Chondrocyte (in vitro differentiated cells): Measurements from ENCODE around the gene PNPLA4. TPM values are rescaled to one million over a fixed set of nuclear protein-coding genes. Genes with fewer than 3 reads are reported as not detected.

Experiments
- DNase-seq: peaks from one replicate; pipeline ENCODE4 v3.0.0; 2021; ENCODE audit warnings: mixed read lengths, low spot score
- H3K27ac Mint-ChIP-seq: one replicate; pipeline ENCODE4 v1.8.0; 2021; ENCODE audit warnings: mild to moderate bottlenecking, moderate library complexity, mixed read lengths; ENCODE audit not compliant: unreplicated experiment
- H3K27me3 Mint-ChIP-seq: 2 replicates; pipeline ENCODE4 v1.8.0; 2021; ENCODE audit warnings: low read depth, mixed read lengths
- H3K36me3 Mint-ChIP-seq: 2 replicates; pipeline ENCODE4 v1.8.0; 2021; ENCODE audit warnings: low read depth, mixed read lengths
- H3K4me1 Mint-ChIP-seq: 2 replicates; pipeline ENCODE4 v1.8.0; 2021; ENCODE audit warnings: low read depth, mild to moderate bottlenecking, mixed read lengths
- H3K4me3 Mint-ChIP-seq: one replicate; pipeline ENCODE4 v1.8.0; 2021; ENCODE audit warnings: mild to moderate bottlenecking, moderate library complexity, mixed read lengths; ENCODE audit not compliant: unreplicated experiment
- H3K9me3 Mint-ChIP-seq: 2 replicates; pipeline ENCODE4 v1.8.0; 2021; ENCODE audit warnings: low read depth, mixed read lengths
- CTCF ChIP-seq: fragments of 200-600 bp; sonication (generic); IDR thresholded peaks from 2 replicates; pipeline ENCODE4 v1.5.0; 2021; ENCODE audit warnings: antibody characterized with exemption, mild to moderate bottlenecking, moderate library complexity
- long read RNA-seq: library from polyadenylated mRNA; stranded (forward); transcript quantifications from one replicate; pipeline ENCODE4 v2.0.0, GENCODE V29; 2021
- total RNA-seq: library from RNA; stranded (reverse); gene quantifications from 3 replicates; pipeline ENCODE4 v1.2.1, GENCODE V29; 2021

Gene PNPLA4, protein sequence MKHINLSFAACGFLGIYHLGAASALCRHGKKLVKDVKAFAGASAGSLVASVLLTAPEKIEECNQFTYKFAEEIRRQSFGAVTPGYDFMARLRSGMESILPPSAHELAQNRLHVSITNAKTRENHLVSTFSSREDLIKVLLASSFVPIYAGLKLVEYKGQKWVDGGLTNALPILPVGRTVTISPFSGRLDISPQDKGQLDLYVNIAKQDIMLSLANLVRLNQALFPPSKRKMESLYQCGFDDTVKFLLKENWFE
- 11.3 to 14.3 TPM (median 11.4 TPM) in 3 replicates for total RNA-seq
- long read RNA-seq, transcript PNPLA4-201 (7 exons, 3,372 nt): major isoform, 13 of 15 reads
- long read RNA-seq, partial matches to known transcripts: 1 of 15 reads
- long read RNA-seq, other reads (novel, unspliced or antisense): 1 of 15 reads

DNA sequence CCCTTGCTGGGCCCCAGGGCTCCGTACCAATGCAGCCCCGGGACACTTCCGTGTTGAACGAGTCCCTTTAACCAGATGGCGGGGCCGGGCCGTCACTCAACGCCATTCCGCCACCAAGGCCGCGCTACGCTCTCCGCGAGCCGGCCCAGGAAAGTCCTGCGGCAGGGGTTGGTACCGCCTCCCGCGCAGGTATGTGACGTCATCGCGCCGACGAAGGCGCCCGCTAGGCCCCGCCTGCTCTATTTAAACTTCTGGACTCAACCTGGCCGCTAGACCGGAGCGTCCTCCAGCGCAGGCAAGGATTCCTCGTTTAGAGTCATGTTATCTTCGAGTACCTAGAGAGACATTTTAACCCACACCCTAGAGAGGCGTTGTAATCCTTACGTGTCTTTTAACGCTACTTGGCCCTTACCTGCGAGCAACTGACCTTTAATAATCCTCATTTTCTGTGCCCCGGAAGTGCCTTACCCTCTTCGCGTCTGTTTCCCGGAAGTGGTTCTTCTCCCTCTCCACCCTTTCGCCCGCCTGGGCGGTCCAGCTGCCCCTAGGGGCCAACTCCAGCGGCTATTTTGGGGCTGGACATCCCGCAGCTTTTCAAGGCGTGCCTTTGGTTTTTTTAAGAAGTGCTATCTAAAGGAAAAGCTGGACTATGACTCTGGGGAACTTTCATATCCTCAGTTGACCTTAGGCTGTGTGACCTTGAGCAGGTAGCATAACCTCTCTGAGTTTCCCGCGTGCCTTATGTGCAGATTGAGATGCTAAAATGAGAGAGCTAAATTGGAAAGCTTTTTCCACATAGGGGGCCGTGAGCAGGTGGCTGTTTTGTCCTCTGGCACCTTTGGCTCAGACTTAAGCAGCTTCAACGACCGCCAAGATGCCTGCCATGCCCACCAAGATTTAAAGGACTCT lies at the start of gene PNPLA4:
Gene PNPLA4, minus strand, starts transcription at position 155 of the 909 bp plus-strand sequence. CDS start 1,294 bp downstream, outside the sequence.
- H3K9me3 Mint-ChIP-seq: no peaks in the 10 kb centered on the region
- no peak for DNase-seq
- H3K4me3 Mint-ChIP-seq: peak within 1 kb of the TSS; percentile 85

DNA sequence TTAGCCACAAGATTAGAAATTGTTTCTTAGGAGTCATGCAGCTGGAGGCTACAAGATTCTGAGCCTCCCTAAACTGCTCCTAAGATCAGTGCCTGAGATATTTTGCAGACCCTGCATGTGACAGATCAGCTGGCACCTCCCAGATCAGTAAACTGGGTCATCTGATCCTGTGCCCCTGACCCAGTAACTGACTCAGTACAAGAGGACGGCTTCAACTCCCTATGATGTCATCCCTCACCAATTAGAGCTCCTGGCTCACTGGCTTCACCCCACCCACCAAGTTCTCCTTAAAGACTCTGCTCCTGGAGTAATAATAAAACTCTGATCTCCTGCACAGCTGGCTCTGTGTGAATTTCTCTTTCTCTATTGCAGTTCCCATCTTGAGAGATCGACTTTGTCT lies 45.4 kb upstream of the PNPLA4 start:
- no peaks in the 10 kb centered on the region for H3K27me3 Mint-ChIP-seq

More for the DNA sequence above, at the start of gene PNPLA4:
- Mint-ChIP-seq H3K36me3 (no peaks in the 10 kb centered on the region), H3K27ac (peak within 1 kb of the TSS; percentile 96), H3K27me3 (peaks cover 4% of the 10 kb centered on the region), H3K4me1 (peaks cover 9% of the 10 kb centered on the region)
- no peak for TF ChIP-seq CTCF

GRCh38 chrX:7970428-7970827 lies 43.2 kb upstream of the PNPLA4 start:
- no peak overlapping the region for H3K4me3 Mint-ChIP-seq
- no peaks in the 10 kb centered on the region for H3K36me3 Mint-ChIP-seq
- TF ChIP-seq CTCF: no peak
- no peak for DNase-seq
- H3K4me1 Mint-ChIP-seq: no peaks in the 10 kb centered on the region
- H3K27me3 Mint-ChIP-seq: no peaks in the 10 kb centered on the region
- H3K9me3 Mint-ChIP-seq: peaks cover 3% of the 10 kb centered on the region
- H3K27ac Mint-ChIP-seq: no peak overlapping the region

More for the DNA sequence above, 45.4 kb upstream of the PNPLA4 start:
- Mint-ChIP-seq H3K36me3 (no peaks in the 10 kb centered on the region), H3K27ac (no peak overlapping the region), H3K4me1 (no peaks in the 10 kb centered on the region), H3K4me3 (no peak overlapping the region), H3K9me3 (peaks cover 4% of the 10 kb centered on the region)
- TF ChIP-seq CTCF: no peak
- DNase-seq: no peak

GRCh38 chrX:7965436-7965835 lies 38.2 kb upstream of the PNPLA4 start:
- Mint-ChIP-seq H3K9me3 (peaks cover 3% of the 10 kb centered on the region), H3K36me3 (no peaks in the 10 kb centered on the region), H3K27ac (no peak overlapping the region), H3K4me3 (no peak overlapping the region), H3K27me3 (no peaks in the 10 kb centered on the region), H3K4me1 (no peaks in the 10 kb centered on the region)
- no peak for DNase-seq
- no peak for TF ChIP-seq CTCF

GRCh38 chrX:7960246-7960645 lies 33.0 kb upstream of the PNPLA4 start:
- Mint-ChIP-seq H3K4me1 (no peaks in the 10 kb centered on the region), H3K36me3 (no peaks in the 10 kb centered on the region), H3K9me3 (peaks cover 4% of the 10 kb centered on the region), H3K27me3 (no peaks in the 10 kb centered on the region), H3K4me3 (no peak overlapping the region), H3K27ac (no peak overlapping the region)
- no peak for TF ChIP-seq CTCF
- DNase-seq: no peak
